ENCODE results near the gene RNF157. TPM values are rescaled to one million over a fixed set of nuclear protein-coding genes. Genes with fewer than 3 reads are reported as not detected.
A peak's percentile ranks its signal among the peaks of the same experiment; 100 is the strongest.

The RNF157 gene
- polyA plus RNA-seq, 2 donors, result 0.20 to 0.44 TPM

- 24% methylated on average over 68 to 78 of the region's 78 CpGs for WGBS, 2 donors
- Histone ChIP-seq H3K36me3 (ENCODE audit: control insufficient read depth in 2 of 2, insufficient read depth in 2 of 2, low read length in 1 of 2) (no peaks in the 10 kb centered on the region), H3K27ac (ENCODE audit: low read depth in 2 of 2, low read length in 1 of 2) (no peak overlapping the region), H3K9me3 (ENCODE audit: control insufficient read depth in 2 of 2, insufficient read depth in 1 of 2, low read depth in 1 of 2, low read length in 1 of 2) (no peaks in the 10 kb centered on the region), H3K4me1 (ENCODE audit: control insufficient read depth in 2 of 2, insufficient read depth in 2 of 2, low read length in 1 of 2) (peaks cover 7 to 8% of the 10 kb centered on the region in 2 donors), H3K4me3 (ENCODE audit: low read depth in 1 of 2, low read length in 2 of 2) (peak overlapping the region in 1 of 2 donors; percentile 2), H3K27me3 (ENCODE audit: control insufficient read depth in 1 of 2, insufficient read depth in 2 of 2, low read length in 2 of 2) (no peaks in the 10 kb centered on the region)
Observed at GRCh38 chr17:76139801-76140660, 100.3 kb downstream of the RNF157 start.

- Histone ChIP-seq H3K9me3 (ENCODE audit: control insufficient read depth in 2 of 2, insufficient read depth in 1 of 2, low read depth in 1 of 2, low read length in 1 of 2) (no peaks in the 10 kb centered on the region), H3K4me3 (ENCODE audit: low read depth in 1 of 2, low read length in 2 of 2) (no peak overlapping the region), H3K36me3 (ENCODE audit: control insufficient read depth in 2 of 2, insufficient read depth in 2 of 2, low read length in 1 of 2) (no peaks in the 10 kb centered on the region), H3K27ac (ENCODE audit: low read depth in 2 of 2, low read length in 1 of 2) (no peak overlapping the region), H3K27me3 (ENCODE audit: control insufficient read depth in 1 of 2, insufficient read depth in 2 of 2, low read length in 2 of 2) (no peaks in the 10 kb centered on the region), H3K4me1 (ENCODE audit: control insufficient read depth in 2 of 2, insufficient read depth in 2 of 2, low read length in 1 of 2) (peaks cover 6 to 7% of the 10 kb centered on the region in 2 donors)
- WGBS, 2 donors, result 67 to 75% methylated on average over 15 of the region's 15 CpGs
Observed at GRCh38 chr17:76138896-76139752, 101.2 kb downstream of the RNF157 start.

DNA sequence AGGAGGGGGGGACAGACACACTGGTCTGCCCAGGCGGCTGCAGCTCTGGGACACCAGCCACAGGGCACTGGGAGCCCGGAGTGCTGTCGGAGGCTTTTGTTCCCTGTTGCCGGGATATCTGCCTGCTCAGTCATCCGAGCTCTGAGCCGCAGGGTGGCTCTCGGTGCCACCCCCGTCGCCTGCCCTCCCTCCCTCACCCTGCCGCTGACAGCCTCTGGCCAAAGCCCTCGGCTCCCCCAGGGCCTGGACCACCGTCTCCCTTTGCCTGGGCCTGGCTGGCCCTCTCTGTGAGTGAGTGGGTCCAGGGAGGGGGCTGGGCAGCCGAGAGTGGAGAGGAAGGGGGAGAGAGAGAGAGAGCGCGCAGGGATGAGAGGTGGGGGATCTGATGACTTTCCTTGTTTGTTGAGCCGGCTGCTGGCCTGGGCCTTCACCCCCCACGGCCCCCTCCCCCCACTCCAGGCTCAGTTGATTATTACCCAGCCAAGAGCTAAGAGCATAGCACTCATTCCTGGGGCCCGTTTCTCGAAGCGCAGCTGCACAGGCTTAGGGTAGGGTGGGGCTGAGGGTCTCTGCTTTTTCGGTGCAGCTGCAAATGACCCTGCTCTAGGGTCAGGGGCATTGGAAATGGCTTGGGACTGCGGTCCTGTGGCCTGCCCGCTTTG, 101.9 kb downstream of the RNF157 start:
- WGBS, 2 donors, result 45 to 48% methylated on average over 18 to 23 of the region's 23 CpGs
- H3K4me3 ChIP-seq (ENCODE audit: low read depth in 1 of 2, low read length in 2 of 2), result no peak overlapping the region
- H3K36me3 ChIP-seq (ENCODE audit: control insufficient read depth in 2 of 2, insufficient read depth in 2 of 2, low read length in 1 of 2), result no peaks in the 10 kb centered on the region
- no peak overlapping the region for H3K27ac ChIP-seq (ENCODE audit: low read depth in 2 of 2, low read length in 1 of 2)
- no peaks in the 10 kb centered on the region for H3K9me3 ChIP-seq (ENCODE audit: control insufficient read depth in 2 of 2, insufficient read depth in 1 of 2, low read depth in 1 of 2, low read length in 1 of 2)
- H3K4me1 ChIP-seq (ENCODE audit: control insufficient read depth in 2 of 2, insufficient read depth in 2 of 2, low read length in 1 of 2), result peaks cover 7 to 11% of the 10 kb centered on the region in 2 donors
- H3K27me3 ChIP-seq (ENCODE audit: control insufficient read depth in 1 of 2, insufficient read depth in 2 of 2, low read length in 2 of 2), result no peaks in the 10 kb centered on the region

GRCh38 chr17:76137351-76138233, 102.7 kb downstream of the RNF157 start:
- no peaks in the 10 kb centered on the region for H3K9me3 ChIP-seq (ENCODE audit: control insufficient read depth in 2 of 2, insufficient read depth in 1 of 2, low read depth in 1 of 2, low read length in 1 of 2)
- peaks cover 11 to 16% of the 10 kb centered on the region in 2 donors for H3K4me1 ChIP-seq (ENCODE audit: control insufficient read depth in 2 of 2, insufficient read depth in 2 of 2, low read length in 1 of 2)
- 60 to 65% methylated on average over 54 of the region's 54 CpGs for WGBS, 2 donors
- H3K36me3 ChIP-seq (ENCODE audit: control insufficient read depth in 2 of 2, insufficient read depth in 2 of 2, low read length in 1 of 2), result no peaks in the 10 kb centered on the region
- no peaks in the 10 kb centered on the region for H3K27me3 ChIP-seq (ENCODE audit: control insufficient read depth in 1 of 2, insufficient read depth in 2 of 2, low read length in 2 of 2)
- no peak overlapping the region for H3K27ac ChIP-seq (ENCODE audit: low read depth in 2 of 2, low read length in 1 of 2)
- no peak overlapping the region for H3K4me3 ChIP-seq (ENCODE audit: low read depth in 1 of 2, low read length in 2 of 2)

DNA sequence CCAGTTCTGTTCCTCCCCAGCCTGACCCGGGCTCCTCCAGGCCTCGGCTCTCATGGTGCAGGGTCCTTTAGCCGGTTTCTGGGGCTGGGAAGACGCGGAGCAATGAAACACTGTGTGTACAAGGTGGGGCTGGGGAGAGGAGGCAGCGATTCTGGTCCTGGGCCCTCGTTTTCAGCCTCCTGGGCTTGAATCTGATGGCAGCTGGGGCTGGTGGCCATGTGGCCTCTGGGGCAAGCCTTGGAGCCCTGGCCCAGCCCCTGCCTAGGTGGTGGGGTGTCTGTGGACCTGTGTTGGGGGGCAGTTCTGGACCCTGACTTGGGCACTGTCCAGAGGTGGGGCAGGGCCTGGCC, 103.3 kb downstream of the RNF157 start:
- no peaks in the 10 kb centered on the region for H3K36me3 ChIP-seq (ENCODE audit: control insufficient read depth in 2 of 2, insufficient read depth in 2 of 2, low read length in 1 of 2)
- no peaks in the 10 kb centered on the region for H3K9me3 ChIP-seq (ENCODE audit: control insufficient read depth in 2 of 2, insufficient read depth in 1 of 2, low read depth in 1 of 2, low read length in 1 of 2)
- no peak overlapping the region for H3K27ac ChIP-seq (ENCODE audit: low read depth in 2 of 2, low read length in 1 of 2)
- WGBS, 2 donors, result 70 to 75% methylated on average over 7 of the region's 7 CpGs
- H3K4me1 ChIP-seq (ENCODE audit: control insufficient read depth in 2 of 2, insufficient read depth in 2 of 2, low read length in 1 of 2), result peaks cover 15 to 18% of the 10 kb centered on the region in 2 donors
- no peaks in the 10 kb centered on the region for H3K27me3 ChIP-seq (ENCODE audit: control insufficient read depth in 1 of 2, insufficient read depth in 2 of 2, low read length in 2 of 2)
- H3K4me3 ChIP-seq (ENCODE audit: low read depth in 1 of 2, low read length in 2 of 2), result no peak overlapping the region

DNA sequence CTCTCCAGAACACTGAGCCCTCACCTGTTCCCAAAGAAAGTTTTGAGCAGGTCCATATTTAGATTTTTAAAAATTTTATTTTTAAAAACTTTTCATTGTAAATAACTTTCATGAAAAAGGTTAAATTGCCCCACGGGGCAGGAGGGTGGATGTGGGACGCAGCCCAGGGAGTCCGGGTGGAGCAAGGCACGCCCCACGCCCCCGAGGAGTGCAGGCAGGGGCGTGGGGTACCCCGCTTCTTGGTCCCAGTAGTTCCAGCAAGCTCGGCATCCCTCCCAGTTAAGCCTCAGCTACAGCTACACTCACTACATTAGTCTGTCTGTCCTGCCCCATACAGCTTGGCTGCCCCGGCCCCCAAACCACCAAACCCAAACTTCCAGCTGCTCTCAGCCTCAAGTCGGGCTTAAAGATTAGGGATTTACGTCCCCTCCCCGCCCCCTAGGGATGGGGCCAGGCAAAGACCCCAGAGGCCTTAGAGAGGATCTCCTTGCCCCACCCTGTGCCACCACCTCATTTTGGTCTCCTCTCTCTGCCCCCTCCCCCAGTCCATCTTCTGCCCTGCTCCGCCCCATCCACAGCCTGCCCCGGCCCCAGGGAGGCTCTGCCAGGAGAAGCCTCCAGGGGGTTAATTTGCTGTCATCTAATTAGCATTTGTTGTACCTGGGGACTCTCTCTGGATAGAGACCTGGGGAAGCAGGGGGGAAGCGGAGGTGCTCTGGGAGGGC, 103.9 kb downstream of the RNF157 start:
- peaks cover 13 to 23% of the 10 kb centered on the region in 2 donors for H3K4me1 ChIP-seq (ENCODE audit: control insufficient read depth in 2 of 2, insufficient read depth in 2 of 2, low read length in 1 of 2)
- H3K4me3 ChIP-seq (ENCODE audit: low read depth in 1 of 2, low read length in 2 of 2), result no peak overlapping the region
- no peaks in the 10 kb centered on the region for H3K9me3 ChIP-seq (ENCODE audit: control insufficient read depth in 2 of 2, insufficient read depth in 1 of 2, low read depth in 1 of 2, low read length in 1 of 2)
- H3K27ac ChIP-seq (ENCODE audit: low read depth in 2 of 2, low read length in 1 of 2), result no peak overlapping the region
- 61 to 68% methylated on average over 16 of the region's 16 CpGs for WGBS, 2 donors
- no peaks in the 10 kb centered on the region for H3K36me3 ChIP-seq (ENCODE audit: control insufficient read depth in 2 of 2, insufficient read depth in 2 of 2, low read length in 1 of 2)
- no peaks in the 10 kb centered on the region for H3K27me3 ChIP-seq (ENCODE audit: control insufficient read depth in 1 of 2, insufficient read depth in 2 of 2, low read length in 2 of 2)

GRCh38 chr17:76135810-76136188, 104.5 kb downstream of the RNF157 start:
- no peaks in the 10 kb centered on the region for H3K36me3 ChIP-seq (ENCODE audit: control insufficient read depth in 2 of 2, insufficient read depth in 2 of 2, low read length in 1 of 2)
- H3K9me3 ChIP-seq (ENCODE audit: control insufficient read depth in 2 of 2, insufficient read depth in 1 of 2, low read depth in 1 of 2, low read length in 1 of 2), result no peaks in the 10 kb centered on the region
- no peak overlapping the region for H3K27ac ChIP-seq (ENCODE audit: low read depth in 2 of 2, low read length in 1 of 2)
- WGBS, 2 donors, result 60 to 79% methylated on average over 8 of the region's 8 CpGs
- H3K27me3 ChIP-seq (ENCODE audit: control insufficient read depth in 1 of 2, insufficient read depth in 2 of 2, low read length in 2 of 2), result no peaks in the 10 kb centered on the region
- no peak overlapping the region for H3K4me3 ChIP-seq (ENCODE audit: low read depth in 1 of 2, low read length in 2 of 2)
- peaks cover 10 to 26% of the 10 kb centered on the region in 2 donors for H3K4me1 ChIP-seq (ENCODE audit: control insufficient read depth in 2 of 2, insufficient read depth in 2 of 2, low read length in 1 of 2)

- Histone ChIP-seq H3K4me3 (ENCODE audit: low read depth in 1 of 2, low read length in 2 of 2) (no peak overlapping the region), H3K9me3 (ENCODE audit: control insufficient read depth in 2 of 2, insufficient read depth in 1 of 2, low read depth in 1 of 2, low read length in 1 of 2) (no peaks in the 10 kb centered on the region), H3K27me3 (ENCODE audit: control insufficient read depth in 1 of 2, insufficient read depth in 2 of 2, low read length in 2 of 2) (no peaks in the 10 kb centered on the region), H3K4me1 (ENCODE audit: control insufficient read depth in 2 of 2, insufficient read depth in 2 of 2, low read length in 1 of 2) (peaks cover 10 to 26% of the 10 kb centered on the region in 2 donors), H3K36me3 (ENCODE audit: control insufficient read depth in 2 of 2, insufficient read depth in 2 of 2, low read length in 1 of 2) (no peaks in the 10 kb centered on the region), H3K27ac (ENCODE audit: low read depth in 2 of 2, low read length in 1 of 2) (no peak overlapping the region)
- WGBS, 2 donors, result 44 to 51% methylated on average over 22 of the region's 22 CpGs
Observed at GRCh38 chr17:76134911-76135809, 105.1 kb downstream of the RNF157 start.
